GM18858 (cell line): ENCODE data around the gene SYP.
"Not testable (repeated sequence)": the region's sequence is repeated elsewhere in the genome, so short reads cannot be mapped to it uniquely, and the experiment has no call there.

Experiments
- ATAC-seq: cut with Tn5 transposase; IDR thresholded peaks from one replicate; pipeline ENCODE4 v1.9.1; 2021; ENCODE audit not compliant: unreplicated experiment

SYP gene

DNA sequence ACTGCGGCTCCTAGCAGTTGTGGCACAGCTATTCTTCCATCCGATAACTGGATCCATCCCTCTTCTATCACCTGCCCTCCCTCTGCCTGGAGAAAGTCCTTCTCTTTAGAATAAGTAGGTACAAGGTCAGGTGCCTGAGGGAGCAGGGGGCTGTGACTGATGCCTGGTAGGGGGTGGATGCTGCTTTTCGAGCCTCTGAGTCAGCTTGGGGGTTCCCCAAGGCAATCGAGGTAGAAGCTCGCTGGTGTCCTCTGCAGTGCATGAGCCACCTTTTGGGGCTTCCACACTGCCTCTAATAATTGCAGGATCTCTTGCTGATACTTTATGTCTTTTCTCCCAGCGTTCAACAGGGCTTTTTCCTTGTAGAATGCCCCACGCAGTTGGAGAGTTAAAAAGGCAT lies 56.8 kb downstream of the SYP start:
- not testable (repeated sequence) for ATAC-seq

DNA sequence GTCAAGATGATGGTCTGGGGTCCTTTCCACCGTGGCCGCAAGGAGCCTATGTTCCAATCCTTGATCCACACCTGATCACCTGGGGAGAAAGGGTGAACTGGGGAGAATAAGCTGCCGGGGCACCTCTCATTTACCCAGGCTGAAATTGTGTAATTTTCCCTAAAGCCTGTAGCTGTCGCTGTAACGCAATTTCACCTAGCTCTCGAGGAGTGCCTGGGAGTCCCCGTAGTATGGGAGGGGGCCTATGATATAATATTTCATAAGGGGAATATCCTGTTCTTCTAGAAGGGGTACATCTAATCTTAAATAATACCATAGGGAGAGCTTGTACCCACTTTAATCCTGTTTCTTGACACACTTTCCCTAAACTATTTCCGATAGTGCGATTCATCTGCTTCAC lies 57.7 kb downstream of the SYP start:
- not testable (repeated sequence) for ATAC-seq

DNA sequence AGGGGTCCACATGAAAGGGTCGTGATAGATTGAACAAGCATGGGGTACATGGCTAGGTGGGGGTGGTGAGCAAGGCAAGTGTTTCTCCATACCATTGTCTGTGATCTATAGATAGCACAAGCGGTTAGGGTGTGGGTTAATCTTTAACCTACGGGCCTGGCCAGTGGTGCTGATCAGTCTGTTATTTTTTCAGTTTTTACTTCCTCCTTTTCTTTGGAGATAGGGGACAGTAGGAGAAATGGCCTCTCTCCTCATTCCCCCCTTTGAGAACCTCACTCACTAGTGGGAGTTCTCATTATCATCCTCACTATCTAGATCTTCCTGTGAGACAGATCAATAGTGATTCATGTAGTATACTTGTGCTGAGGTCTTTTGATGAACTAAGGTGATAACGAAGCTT lies 60.3 kb downstream of the SYP start:
- no peak for ATAC-seq
